GM18868 (cell line): ENCODE results near the gene PANK2.
A peak's percentile ranks its signal among the peaks of the same experiment; 100 is the strongest.

Experiments
- ATAC-seq: cut with Tn5 transposase; IDR thresholded peaks from one replicate; pipeline ENCODE4 v1.9.1; 2021; ENCODE audit warnings: mild to moderate bottlenecking, moderate library complexity; ENCODE audit not compliant: unreplicated experiment

Gene PANK2

DNA sequence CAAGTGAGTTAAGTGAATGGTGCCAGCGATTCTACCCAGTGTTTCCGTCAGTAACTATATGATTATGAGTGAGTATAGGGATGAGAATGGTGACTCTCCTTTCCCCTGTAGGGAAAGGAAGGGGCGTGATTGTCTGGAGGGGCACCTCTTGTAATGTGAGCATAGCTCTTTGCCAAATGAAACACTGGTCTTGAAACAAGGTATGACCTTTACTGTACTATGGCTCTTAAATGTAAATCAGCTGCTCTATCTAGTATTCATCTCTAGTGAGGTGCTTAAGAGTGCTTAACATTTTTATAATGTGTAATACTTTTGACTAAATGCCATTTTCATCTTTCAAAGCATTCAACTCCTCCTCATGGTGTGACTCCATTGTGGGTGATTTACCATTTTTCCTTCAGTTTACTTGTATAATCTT, 11.0 kb downstream of the PANK2 start:
- no peak for ATAC-seq

DNA sequence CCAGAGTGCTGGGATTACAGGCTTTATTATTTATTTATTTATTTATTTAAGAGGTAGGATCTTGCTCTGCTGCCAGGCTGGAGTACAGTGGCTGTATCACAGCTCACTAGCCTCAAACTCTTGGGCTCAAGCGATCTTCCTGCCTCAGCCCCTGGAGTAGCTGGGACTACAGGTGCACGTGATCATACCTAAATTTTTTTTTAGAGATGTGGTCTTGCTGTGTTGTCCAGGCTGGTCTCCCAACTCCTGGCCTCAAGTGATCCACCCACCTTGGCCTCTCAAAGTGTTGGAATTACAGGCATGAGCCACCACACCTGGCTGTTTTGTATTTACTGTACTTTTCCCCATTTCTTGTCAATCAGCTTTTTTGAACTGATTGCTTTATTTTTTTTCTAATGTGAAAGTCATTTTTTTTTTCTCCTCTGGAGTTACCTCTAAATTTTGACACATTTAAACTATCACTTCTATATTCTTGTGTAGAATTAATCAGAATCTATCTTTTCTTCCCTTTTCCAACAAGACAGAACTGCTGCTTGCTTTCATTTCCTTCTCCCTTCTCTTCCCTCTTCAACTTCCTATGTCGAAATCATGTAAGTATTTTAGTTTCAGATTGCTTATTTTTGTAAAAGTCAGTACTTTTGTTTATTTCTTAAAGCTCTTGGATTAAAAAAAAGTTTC, 12.0 kb downstream of the PANK2 start:
- no peak for ATAC-seq

GRCh38 chr20:3901706-3902440, 12.7 kb downstream of the PANK2 start:
- no peak for ATAC-seq

GRCh38 chr20:3902446-3902845, 13.3 kb downstream of the PANK2 start:
- no peak for ATAC-seq

DNA sequence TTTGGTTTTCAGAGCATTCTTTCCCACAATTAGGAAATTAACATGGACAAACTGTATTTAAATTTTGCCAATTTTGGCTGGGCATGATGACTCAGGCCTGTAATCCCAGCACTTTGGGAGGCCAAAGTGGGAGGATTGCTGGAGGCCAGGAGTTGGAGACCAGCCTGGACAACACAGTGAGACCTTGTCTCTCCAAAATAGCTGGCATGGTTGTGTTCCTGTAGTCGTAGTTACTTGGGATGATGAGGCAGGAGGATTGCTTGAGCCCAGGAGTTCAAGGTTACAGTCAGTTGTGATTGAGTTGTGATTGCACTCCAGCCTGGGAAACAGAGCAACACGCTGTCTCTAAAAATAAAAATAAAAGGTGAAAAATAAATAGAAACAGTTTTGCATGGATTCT, 15.0 kb downstream of the PANK2 start:
- no peak for ATAC-seq

DNA sequence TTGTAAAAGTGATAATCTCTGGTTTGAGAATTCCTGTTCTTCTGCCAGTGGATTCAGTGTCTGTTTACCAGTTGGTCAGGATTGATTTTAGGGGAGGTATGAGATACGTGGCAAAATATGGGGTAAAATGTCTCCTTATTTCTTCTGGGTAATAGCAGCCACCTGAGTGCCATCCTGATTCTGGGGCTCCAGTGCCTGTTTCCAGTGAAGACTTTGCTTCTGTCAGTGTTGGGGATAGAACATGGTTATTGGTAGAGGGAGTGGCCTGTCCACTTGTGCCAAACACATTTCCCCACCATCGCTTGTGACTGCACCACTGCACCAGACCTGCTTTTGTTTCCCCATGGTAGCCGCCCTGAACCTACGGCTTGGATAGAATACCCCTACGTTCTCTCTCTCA, 15.7 kb downstream of the PANK2 start:
- ATAC-seq: no peak

GRCh38 chr20:3906744-3907721, 17.8 kb downstream of the PANK2 start:
- peak; percentile 85 for ATAC-seq

DNA sequence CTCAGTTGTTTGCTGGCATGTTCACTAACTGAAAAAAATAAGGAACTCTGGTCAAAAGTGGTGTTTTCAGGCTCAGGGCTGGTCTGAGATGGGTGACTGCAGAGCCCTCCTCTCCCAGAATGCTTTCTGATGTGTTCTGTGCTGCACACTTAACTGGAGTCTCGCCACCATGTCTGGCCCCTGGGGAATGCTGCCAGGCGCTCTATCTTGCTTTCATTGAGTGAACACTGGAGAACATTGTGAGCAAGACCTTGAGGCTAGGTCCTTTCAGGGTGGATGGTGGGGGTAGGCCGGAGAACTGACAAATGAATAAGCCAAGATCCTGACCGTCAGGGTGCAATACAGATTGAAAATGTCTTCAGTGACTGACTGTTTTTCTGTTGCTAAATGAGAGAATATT, 19.5 kb downstream of the PANK2 start:
- no peak for ATAC-seq

DNA sequence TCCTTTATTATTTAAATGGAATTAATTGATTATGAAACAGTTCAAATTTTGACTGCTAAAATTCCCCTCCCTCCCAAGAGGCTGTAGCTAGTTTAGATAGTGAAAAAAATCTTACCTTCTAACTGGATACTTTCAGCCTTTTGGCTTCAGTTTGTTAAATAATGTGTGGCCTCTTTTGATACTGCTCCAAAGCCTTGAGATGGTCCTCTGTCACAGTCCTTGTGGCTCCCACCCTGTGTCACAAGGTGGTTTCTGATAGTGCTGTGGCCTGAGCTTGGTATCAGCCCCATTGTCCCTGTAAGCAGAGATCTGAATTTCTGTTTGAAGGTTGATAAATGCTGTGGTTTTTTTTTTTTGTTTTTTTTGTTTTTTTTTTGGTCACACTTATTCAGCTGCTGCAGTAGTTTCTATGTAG, 20.8 kb downstream of the PANK2 start:
- ATAC-seq: no peak

GRCh38 chr20:3910853-3911252, 21.7 kb downstream of the PANK2 start:
- no peak for ATAC-seq

GRCh38 chr20:3911956-3912355, 22.8 kb downstream of the PANK2 start:
- no peak for ATAC-seq

- ATAC-seq: no peak
Measured at GRCh38 chr20:3914446-3914845, 25.3 kb downstream of the PANK2 start.

DNA sequence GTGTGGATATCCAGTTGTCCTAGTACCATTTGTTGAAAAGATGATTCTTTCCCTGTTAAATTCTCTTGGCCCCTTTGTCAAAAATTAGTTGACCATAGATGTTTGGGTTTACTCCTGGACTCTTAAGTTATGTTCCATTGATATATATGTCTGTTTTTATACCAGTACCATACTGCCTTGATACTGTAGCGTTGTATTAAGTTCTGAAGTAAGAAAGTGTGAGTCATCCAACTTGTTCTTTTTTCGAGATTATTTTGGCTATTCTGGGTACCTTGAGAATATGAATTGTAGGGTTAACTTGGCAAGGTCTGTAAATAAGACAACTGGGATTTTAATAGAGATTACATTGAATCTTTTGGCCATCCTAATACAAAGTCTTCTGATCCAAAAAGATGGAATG, 26.5 kb downstream of the PANK2 start:
- ATAC-seq: no peak

- ATAC-seq: no peak
Measured at GRCh38 chr20:3916364-3916763, 27.2 kb downstream of the PANK2 start.

GRCh38 chr20:3919352-3919751, 30.2 kb downstream of the PANK2 start:
- ATAC-seq: no peak

GRCh38 chr20:3922223-3922982, 33.2 kb downstream of the PANK2 start:
- no peak for ATAC-seq

DNA sequence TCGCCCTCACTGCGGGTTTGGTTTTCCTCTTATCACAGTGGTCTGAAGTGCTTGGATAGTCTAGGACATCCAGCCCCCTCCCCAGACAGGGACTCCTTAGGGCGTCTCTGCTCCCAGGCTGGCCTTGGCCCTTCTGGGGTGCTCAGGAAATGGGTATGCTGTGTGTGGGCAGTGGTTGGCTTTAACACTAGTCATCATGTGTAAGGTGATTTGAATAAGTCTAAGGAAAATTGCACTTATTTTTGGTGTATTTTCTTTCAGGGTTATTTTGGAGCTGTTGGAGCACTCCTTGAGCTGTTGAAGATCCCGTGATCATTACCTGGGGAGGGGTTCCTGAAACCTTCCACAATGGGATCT, 33.8 kb downstream of the PANK2 start:
- no peak for ATAC-seq

DNA sequence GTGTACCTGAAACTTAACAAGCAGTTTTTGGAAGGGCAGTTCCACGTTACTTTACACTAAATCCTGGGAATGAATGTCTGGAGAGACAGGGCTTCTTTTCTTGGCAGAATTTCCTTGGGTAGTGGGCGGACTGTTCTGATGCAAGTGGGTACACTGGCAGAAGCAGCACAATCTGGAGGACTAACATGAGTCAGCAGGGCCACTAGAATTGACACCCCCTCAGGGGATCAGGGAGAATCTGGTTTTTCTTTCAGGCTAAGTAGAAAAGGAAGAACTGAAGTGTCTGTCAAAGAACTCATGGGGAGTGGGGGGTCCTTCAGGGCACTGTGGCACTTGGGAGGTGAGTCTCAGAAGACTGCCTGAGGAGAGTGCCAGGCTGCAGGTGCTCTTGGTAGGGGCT, 34.6 kb downstream of the PANK2 start:
- ATAC-seq: no peak

DNA sequence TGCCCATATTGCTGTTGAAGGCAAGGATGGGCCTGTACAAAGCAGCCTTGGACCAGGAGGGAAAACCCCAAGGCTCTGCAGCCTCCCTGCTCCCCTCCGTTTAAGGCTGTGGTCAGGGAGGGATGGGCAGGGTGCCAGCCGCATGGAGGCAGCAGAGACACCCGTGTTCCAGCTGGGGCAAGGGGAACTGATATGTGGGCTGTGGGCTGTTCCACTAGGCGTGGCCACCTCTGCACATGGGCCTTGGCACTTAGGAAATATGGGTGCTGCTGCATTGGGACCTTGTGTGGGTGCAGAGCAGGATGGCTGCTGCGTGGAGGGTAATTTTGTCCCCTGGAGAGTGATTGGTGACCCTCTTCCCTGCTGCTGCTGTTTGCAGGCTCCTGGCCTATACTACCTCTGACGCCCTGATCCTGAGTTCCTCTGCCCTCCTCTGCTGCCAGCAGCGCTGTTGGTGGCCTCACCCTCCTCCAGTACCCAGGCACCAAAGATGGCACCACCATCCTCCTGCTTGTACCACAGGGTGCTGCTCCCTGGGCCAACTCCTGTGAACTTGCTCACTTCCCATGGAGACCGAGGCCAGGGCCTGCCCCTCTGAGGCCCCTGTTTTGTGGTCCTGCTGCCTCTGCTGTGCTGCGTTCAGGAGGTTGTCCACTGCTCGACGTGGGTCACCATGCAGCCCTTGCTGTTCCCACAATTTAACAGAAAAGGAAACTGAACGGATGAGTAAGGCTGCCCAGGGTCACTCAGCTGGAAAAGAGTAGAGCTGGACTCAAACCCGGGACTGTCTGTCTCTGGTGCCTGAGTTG, 35.3 kb downstream of the PANK2 start:
- ATAC-seq: no peak

- ATAC-seq: no peak
Measured at GRCh38 chr20:3925113-3925695, 36.0 kb downstream of the PANK2 start.
